ENCODE results near the gene GABRA5.

GABRA5 gene

DNA sequence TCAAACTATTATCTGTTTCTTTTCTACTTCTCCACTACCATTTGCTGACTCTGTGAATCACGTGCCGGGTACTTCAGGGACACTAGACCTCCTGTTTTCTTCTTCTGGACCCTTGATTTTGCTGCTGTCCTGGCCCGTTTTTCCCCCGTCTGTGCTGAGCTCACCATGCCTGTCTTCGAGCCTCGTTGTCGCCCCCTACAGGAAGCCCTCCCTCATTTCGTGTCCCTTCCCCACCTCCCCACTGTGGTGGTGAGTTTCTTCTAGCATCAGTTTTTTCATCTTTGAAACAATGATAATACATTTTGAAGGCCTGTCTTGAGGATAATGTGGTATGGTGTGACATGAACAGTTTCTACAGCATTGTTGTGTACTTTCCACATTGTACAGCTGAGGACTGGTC lies 117.0 kb downstream of the GABRA5 start:
- FAIRE-seq (no peak), DNase-seq (ENCODE audit: insufficient read length, low spot score) (no peak)

- FAIRE-seq (no peak), DNase-seq (ENCODE audit: insufficient read length, low spot score) (no peak)
These were observed 118.2 kb downstream of the GABRA5 start for GRCh38 chr15:26985050-26985449.

DNA sequence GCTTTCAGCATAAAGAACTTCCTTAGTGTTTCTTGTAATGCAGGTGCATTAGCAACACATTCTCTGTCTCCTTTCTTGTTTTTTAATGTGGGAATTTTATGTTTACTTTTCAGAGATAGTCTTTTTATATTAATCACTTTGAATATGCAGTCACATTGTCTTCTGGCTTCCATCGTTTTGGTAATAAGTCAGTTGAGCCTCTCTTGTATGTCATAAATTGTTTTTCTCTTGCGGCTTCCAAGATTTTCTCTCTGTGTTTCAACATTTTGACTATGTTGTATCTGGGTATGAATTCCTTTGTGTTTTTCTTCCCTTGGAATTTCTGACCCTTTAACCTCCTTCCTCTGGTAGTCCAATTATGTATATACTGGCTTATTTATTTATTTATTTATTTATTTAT lies 129.4 kb downstream of the GABRA5 start:
- DNase-seq (ENCODE audit: insufficient read length, low spot score) (no peak), FAIRE-seq (no peak)
